ENCODE measurements around the gene RFX2.

DNA sequence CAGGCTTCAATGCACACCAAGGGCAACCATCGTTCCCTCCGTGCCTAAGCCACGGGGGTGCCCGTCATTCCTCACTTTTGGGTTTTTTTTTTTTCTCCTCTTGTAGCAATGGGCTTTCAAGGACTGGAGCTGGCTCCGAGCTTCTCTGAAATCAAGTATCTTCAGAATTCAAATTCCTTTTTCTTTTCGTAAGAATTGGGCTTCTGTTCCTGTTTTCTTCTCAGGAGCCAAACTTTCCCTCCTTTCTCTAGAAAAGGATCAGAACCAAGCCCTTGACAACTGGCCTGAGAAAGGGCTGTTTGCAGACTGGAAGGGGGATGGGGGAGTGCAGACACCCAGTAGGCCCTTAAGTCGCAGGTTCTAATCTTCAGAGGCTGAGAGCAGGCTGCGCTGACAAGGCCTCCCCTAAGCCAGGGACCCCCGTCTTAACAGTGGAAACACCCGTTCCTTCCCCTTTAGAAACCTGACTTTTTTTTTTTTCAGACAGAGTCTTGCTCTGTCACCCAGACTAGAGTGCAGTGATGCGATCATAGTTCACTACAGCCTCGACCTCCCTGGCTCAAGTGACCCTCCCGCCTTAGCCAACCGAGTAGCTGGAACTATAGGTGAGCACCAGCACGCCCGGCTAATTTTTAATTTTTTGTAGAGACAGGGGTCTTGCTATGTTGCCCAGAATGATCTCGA is 51.6 kb downstream of the RFX2 start:
- TF ChIP-seq FOXJ2 (tag; IDR thresholded peaks at IDR 0.05) (no peak), ZNF12 (CRISPR knock-in tag; IDR thresholded peaks at IDR 0.05) (no peak), SMAD2 (IDR thresholded peaks at IDR 0.05; ENCODE audit: low read depth, low read length) (no peak), POLR2AphosphoS2 (IDR thresholded peaks at IDR 0.05; ENCODE audit: low read length) (no peak)
- TF ChIP-seq, protein P1, sequence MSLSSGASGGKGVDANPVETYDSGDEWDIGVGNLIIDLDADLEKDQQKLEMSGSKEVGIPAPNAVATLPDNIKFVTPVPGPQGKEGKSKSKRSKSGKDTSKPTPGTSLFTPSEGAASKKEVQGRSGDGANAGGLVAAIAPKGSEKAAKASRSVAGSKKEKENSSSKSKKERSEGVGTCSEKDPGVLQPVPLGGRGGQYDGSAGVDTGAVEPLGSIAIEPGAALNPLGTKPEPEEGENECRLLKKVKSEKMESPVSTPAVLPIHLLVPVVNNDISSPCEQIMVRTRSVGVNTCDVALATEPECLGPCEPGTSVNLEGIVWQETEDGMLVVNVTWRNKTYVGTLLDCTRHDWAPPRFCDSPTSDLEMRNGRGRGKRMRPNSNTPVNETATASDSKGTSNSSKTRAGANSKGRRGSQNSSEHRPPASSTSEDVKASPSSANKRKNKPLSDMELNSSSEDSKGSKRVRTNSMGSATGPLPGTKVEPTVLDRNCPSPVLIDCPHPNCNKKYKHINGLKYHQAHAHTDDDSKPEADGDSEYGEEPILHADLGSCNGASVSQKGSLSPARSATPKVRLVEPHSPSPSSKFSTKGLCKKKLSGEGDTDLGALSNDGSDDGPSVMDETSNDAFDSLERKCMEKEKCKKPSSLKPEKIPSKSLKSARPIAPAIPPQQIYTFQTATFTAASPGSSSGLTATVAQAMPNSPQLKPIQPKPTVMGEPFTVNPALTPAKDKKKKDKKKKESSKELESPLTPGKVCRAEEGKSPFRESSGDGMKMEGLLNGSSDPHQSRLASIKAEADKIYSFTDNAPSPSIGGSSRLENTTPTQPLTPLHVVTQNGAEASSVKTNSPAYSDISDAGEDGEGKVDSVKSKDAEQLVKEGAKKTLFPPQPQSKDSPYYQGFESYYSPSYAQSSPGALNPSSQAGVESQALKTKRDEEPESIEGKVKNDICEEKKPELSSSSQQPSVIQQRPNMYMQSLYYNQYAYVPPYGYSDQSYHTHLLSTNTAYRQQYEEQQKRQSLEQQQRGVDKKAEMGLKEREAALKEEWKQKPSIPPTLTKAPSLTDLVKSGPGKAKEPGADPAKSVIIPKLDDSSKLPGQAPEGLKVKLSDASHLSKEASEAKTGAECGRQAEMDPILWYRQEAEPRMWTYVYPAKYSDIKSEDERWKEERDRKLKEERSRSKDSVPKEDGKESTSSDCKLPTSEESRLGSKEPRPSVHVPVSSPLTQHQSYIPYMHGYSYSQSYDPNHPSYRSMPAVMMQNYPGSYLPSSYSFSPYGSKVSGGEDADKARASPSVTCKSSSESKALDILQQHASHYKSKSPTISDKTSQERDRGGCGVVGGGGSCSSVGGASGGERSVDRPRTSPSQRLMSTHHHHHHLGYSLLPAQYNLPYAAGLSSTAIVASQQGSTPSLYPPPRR (CRISPR knock-in tag; IDR thresholded peaks at IDR 0.05; ENCODE audit: borderline replicate concordance), result no peak
- TF ChIP-seq, protein P2, sequence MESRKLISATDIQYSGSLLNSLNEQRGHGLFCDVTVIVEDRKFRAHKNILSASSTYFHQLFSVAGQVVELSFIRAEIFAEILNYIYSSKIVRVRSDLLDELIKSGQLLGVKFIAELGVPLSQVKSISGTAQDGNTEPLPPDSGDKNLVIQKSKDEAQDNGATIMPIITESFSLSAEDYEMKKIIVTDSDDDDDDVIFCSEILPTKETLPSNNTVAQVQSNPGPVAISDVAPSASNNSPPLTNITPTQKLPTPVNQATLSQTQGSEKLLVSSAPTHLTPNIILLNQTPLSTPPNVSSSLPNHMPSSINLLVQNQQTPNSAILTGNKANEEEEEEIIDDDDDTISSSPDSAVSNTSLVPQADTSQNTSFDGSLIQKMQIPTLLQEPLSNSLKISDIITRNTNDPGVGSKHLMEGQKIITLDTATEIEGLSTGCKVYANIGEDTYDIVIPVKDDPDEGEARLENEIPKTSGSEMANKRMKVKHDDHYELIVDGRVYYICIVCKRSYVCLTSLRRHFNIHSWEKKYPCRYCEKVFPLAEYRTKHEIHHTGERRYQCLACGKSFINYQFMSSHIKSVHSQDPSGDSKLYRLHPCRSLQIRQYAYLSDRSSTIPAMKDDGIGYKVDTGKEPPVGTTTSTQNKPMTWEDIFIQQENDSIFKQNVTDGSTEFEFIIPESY (CRISPR knock-in tag; IDR thresholded peaks at IDR 0.05), result no peak
- TF ChIP-seq, protein P3, sequence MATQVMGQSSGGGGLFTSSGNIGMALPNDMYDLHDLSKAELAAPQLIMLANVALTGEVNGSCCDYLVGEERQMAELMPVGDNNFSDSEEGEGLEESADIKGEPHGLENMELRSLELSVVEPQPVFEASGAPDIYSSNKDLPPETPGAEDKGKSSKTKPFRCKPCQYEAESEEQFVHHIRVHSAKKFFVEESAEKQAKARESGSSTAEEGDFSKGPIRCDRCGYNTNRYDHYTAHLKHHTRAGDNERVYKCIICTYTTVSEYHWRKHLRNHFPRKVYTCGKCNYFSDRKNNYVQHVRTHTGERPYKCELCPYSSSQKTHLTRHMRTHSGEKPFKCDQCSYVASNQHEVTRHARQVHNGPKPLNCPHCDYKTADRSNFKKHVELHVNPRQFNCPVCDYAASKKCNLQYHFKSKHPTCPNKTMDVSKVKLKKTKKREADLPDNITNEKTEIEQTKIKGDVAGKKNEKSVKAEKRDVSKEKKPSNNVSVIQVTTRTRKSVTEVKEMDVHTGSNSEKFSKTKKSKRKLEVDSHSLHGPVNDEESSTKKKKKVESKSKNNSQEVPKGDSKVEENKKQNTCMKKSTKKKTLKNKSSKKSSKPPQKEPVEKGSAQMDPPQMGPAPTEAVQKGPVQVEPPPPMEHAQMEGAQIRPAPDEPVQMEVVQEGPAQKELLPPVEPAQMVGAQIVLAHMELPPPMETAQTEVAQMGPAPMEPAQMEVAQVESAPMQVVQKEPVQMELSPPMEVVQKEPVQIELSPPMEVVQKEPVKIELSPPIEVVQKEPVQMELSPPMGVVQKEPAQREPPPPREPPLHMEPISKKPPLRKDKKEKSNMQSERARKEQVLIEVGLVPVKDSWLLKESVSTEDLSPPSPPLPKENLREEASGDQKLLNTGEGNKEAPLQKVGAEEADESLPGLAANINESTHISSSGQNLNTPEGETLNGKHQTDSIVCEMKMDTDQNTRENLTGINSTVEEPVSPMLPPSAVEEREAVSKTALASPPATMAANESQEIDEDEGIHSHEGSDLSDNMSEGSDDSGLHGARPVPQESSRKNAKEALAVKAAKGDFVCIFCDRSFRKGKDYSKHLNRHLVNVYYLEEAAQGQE (IDR thresholded peaks at IDR 0.05; ENCODE audit: borderline replicate concordance), result no peak
- TF ChIP-seq, protein P3 (CRISPR knock-in tag; IDR thresholded peaks at IDR 0.05; ENCODE audit: low read depth), result no peak
